SIG-M5 (cell line): ENCODE results near the gene COL23A1.

ENCODE experiments used
- DNase-seq: peaks from one replicate; lab custom pipeline; 2025; lab: John Stamatoyannopoulos, UW

Gene COL23A1

DNA sequence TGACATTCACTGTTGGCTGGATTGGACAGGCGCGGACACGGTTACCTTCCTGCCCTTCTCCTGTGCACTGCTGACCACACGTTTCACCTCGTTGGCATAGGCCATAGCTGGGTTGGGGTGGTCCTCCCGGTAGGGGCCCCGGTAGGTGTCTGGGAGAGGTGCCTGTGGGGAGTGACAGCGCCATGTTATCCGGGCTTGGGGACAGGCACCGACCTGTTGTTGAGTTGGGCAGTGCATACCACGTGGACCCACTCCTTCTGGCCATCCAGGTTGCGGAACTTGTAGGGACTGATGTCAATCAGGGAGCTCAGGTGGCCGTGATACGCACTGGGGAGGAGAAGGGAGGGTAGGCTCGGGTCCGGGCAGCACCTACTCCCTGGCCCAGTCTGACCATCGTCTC lies 365.8 kb downstream of the COL23A1 start:
- DNase-seq: no peak

DNA sequence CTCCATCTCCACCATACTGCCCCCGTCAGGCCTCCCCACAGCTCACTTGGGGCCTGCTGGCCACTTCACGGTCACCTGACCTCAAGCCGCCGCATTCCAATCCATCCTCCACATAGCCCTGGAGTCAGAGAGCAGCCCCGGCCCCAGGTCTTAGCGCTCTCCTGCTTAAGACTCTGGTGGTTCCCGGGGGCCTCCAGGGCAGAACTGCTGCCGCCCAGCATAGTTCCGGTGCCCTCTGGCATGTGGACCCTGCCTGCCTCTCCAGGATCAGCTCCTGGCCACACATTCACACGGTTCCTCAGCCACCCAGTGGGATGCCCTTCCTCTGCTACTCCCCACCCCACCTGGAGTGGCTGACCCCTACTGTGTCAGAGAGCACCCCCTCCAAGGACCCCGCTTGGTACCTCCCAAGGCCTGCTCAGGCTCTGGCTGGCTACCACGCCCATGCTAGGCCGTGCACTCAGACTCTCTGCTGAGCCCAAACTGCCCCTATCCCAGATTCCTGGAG lies 366.3 kb downstream of the COL23A1 start:
- no peak for DNase-seq

DNA sequence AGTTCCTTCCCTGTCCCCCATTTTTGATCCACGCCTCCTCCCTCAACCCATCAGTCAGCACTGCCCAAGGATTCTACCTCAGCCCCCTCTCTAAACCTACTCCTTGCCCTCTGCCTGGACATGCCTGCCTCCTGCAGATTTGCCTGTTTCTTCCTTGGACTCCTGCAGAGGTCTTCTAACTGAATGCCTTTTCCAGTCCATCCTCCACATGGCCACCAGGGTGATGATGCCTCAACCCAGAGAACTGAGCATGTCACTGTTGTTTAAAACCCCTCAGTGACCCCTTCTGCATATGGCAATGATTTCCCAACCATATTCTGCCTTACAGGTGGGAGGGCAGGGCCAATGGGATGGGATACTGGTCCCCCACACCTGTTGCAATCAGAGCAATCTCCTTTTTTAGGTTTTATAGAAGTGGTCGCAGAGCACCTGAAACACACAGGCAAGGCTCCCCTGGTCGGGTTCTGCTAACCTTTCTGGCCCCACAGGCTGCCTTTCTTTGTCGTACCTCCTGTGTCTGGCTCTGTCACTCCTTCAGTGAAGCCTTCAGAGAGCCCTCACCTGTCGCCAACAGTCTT lies 366.9 kb downstream of the COL23A1 start:
- no peak for DNase-seq

DNA sequence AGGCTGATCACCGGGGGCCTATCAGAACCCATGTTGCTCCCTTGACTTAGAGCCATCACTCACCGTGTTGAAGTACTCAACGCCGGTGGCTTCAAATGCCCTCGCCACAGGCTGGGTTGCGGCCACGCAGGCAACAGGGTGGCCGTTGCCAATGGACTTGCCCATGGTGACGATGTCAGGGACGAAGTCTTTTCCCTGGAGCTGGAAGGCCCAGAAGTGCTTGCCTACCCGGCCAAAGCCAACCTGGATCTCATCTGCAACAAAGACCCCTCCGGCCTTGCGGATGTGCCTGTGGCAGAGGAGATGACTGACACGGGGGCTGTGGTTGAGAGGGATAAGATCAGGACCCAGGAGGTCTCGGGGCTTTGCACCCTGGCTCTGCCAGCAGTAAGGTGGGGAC lies 367.9 kb downstream of the COL23A1 start:
- DNase-seq: no peak

DNA sequence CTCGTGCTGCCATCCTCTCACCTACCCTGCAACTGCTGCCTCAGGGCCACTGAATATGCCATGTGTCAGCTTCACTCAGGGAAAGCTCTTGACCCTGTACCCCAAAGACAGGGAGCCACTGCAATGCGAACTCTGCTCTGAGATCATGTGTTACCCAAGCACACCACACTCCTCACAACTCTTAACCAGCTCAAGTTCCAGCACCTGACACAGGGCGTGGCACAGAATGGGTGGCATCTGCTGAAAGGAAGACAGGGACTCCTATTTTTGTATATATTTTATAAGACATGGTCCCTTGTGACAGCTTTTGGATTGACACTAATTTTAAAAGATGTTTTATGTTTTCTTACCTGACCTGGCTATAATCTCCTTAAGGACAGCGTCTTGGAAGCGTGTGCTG lies 368.3 kb downstream of the COL23A1 start:
- no peak for DNase-seq

DNA sequence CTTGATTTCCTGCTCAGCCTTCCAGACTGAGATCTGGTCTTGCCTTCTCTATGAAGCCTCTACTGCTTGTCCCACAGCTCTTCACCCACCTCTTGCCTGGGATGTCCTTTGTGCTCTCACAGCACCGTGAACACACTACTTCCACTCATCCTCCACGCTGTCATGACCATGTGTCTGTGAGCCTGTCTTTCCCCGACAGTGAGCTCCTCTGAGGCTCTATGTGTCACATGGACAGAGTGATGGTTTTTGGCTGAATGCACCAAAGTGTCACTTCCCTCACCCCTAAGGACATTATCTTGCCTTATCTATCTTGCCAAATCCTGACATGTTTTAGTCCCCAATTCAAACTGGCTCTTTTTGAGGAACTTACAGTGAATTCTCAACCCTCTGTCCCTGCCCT lies 368.9 kb downstream of the COL23A1 start:
- no peak for DNase-seq

DNA sequence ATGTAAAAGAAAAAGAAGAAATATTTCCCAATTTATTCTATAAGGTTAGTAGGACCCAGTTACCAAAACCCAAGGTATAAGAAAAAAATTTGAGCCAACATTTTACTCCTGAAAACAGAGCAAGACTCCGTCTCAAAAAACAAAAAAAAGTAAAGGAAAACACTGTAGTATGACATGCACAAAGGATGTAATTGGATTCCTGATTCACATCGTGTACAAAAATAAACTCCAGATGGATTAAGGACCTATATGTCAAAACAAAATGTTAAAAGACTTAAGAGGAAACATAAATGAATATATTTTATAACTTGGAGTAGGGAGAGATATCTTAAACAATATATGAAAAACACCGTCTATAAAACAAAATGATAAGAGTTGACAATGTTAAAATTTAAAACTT lies 371.4 kb downstream of the COL23A1 start:
- no peak for DNase-seq

DNA sequence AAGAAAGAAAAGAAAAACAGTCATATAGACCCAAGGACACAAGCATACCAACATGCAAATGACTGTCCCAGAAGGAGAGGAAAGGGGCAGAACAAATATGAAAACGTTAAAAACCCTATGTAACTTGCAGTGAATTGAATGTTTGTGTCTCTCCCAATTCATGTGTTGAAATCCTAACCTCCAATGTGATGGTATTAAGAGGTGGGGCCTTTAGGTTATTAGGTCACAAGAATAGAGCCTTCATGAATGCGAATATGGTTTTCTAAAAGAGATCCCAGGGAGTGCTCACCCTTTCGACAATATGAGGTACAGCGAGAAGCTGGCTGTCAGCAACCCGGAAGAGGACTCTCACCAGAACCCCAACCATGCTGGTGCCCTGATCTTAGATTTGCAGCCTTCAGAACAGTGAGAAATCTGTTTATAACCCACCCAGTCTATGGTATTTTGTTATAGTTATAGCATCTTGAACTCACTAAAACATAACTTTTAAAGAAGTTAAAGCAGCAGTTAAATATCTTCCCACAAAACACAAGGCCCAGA lies 371.9 kb downstream of the COL23A1 start:
- DNase-seq: no peak

DNA sequence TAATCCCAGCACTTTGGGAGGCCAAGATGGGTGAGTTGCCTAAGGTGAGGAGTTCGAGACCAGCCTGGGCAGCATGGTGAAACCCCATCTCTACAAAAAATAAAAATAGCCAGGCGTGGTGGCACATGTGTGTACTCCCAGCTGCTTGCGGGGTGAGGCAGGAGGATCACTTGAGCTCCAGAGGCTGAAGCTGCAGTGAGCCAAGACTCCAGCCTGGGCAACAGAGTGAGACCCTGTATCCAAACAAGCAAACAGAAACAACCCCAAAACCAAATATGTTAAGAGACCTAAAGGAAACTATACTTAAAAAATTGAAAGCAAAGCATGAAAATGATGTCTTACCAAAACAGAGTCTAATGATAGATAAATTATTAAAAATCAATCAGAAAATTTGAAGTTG lies 373.4 kb downstream of the COL23A1 start:
- DNase-seq: no peak

DNA sequence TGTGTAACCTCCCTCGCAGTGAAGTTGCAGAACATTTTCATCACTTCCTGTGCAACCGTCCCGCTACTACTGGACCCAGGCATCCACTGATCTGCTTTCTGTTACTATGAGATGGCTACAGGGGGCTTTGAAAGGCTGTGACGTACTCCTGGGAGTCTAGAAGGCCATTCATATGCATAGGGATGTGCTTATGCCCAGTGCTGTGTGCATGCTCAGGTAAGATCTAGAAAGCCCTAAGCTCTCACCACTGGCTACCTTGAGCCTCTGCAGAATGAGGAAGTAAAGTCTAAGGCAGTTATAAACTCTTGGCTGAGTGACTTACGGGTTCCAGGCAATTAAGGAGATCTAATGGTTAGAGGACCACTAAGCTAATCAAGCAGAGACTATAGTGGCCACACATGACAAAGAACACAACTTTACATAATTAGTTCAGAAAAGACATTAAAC lies 374.1 kb downstream of the COL23A1 start:
- DNase-seq: no peak

DNA sequence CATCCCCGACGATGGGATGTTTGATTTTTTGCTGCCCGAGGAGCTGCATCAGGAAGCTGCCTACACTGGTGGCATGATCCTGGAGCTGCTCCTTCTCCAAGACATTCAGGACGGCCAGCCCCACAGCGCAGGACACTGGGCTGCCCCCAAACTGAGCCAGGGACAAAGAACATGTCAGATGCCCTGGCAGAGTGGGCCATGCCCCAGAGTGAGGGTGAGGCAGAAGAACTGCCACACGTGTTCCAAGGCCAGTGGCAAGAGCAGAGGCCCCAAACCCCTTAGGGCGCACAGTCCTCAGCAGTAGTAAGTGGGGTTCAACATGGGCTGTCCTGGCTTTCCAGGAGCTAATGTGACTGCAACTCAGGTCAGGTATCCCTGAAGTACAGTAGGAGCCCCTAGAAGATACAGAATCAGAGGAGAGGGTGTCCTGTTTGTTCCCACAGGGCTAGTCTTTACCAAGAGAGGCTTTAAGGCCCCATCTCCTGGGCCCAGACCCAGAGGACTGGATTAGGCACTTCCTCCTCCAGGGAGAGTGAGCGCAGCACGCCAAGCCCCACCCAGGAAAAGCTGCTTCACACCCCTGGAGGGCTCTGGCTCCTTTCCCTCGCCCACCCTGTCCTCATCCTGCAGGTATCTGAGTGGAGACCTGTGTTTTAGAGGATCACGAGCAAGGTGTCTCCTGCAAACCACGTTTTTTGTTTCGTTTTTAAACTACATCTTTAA lies 374.8 kb downstream of the COL23A1 start:
- DNase-seq: no peak

DNA sequence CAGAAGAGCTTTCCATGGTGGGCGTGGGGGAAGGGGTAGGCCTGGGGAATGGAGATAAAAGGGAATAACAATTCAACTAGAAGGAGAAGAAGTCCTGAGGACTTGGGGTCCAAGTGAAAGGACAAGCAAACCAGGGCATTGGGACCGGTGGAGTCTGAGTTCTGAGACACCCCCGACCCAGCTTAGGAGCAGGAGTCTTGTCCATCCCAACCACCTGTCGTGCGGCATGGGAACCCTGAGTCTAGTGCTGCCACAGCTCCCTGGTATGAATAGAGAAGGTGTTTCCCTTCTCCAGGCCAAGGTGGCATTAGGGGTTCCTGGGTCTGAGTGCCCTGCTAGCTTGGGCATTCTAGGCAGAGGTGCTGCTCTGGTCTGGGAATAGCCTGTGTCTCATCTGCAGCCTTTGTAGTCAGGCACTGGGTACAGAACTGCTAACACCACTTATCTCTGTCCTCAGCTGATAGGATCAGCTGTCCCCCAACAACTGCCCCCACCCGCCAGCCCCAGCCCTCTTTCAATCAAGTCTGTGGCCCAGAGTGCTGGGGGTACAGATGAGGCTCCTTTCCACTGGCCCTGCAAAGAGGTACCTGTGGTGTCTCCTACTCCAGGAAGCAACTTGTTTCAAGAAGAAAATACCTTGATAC lies 375.9 kb downstream of the COL23A1 start:
- DNase-seq: no peak

DNA sequence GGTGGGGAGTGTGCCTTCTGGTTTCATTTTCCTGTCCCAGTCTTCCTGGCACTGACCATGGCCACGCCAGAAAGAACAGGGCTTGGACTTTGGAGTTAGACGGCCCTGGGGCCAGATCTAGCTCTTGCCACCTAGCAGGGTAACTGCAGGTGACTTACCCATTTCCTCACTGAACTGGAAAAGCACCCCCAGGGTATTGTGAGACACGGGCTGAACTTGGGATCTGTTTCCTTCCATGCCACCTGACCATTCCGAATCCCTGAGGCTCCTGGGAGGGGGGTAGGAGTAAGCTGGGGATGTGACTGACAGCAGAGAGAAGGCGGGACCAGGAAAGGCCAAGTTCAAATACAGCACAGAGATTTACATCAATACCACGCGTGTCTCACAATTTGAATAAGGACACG lies 376.4 kb downstream of the COL23A1 start:
- DNase-seq: no peak

DNA sequence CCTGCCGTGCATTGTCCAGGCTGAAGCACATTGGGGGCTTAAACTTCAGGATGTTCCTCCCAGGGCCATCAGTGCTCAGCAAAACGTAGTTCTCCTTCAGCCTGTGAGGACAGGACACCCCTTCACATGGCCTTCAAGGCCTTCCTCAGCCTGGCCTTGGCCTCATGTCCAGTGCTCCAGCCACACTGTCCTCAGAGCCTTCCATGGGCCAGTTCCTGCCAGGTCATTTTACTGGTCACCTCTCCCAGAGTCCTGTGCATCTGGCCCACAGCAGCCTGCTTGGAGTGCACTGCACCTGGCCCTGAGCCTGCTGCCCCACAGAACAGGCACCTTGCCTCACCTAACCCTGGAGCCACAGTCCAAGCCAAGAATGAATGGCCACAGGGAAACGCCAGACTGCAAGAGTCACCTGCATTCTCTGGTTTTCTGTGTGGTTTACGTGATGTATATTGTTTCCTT lies 377.2 kb downstream of the COL23A1 start:
- DNase-seq: no peak

DNA sequence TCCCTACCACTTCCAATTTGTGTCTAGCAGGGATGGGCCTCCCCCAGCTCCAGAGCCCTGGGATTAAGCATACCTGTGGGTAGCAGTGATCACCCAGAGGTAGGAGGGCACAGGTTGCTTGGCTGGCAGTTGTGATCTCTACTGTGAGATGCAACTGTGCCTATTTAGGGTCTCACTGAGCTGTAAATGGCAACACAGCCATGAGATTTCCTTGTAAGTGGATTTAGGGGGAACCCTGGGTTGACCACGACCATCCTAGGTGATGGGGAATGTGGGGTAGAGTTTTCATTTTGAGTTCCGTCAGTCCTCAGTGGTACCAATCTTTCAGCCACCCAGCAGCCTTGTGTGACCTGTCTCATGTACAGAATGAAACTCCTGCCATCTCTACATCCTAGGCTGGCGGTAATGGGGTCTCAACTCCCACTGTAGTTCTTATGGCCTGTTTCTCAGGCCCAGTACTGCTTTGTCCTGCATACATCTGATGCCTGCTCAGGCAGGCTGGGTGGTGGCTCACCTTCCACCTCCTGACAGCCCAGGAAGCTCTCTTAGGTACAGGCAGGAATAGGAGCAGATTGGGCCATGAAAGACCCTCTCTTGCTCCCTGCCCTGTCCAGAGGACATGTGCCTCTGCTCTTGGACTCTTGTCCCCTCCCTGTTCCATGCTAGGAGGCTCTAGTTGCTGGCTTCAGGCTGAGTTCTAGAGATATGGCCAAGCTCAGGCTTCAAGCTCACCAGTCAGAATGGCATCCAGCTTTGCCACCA lies 377.8 kb downstream of the COL23A1 start:
- DNase-seq: no peak

DNA sequence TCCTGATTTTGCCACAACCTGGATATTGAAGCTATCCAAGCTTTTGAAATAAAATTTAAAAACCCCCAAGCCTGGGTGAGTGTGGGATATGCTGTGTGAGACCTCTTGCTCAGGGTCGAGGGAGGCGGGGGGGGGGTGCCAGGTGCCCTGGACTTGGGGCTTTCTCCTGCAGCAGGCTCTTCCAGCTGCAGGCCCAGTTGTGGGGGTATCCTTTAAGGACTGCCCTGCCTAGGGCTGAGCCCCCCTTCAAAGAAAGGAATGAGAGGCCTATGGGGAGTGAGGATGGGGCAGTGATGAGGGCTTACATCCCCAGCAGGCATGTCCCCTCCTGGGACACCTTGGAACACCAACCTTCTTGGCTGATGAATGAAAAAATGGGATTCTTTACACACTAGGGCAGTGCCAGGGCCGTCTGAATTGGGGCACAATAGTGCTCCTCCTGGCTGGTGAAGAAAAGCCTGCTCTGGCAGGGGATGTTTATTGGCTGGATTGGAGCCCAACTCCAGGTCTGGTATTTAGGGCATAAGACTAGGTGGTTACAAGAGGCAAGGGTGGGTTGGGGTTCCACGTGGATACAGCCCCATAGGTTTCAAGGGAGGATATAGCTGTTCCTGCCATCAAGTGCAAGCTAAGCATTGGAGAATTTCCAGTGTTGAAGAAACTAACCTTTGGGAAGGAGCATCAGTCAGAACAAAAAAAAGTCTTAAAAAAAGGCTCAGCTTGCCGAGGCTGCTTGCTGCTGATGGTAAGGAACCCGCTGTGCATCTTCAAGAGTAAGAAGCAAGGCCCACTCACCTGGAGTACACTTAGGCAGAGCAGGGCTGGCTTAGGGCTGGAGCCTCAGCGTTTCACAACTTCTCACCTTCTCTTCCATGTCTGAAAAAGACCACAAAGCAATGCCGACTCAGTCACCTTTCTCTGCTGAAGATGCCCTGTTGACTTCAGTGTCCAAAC lies 378.8 kb downstream of the COL23A1 start:
- no peak for DNase-seq

DNA sequence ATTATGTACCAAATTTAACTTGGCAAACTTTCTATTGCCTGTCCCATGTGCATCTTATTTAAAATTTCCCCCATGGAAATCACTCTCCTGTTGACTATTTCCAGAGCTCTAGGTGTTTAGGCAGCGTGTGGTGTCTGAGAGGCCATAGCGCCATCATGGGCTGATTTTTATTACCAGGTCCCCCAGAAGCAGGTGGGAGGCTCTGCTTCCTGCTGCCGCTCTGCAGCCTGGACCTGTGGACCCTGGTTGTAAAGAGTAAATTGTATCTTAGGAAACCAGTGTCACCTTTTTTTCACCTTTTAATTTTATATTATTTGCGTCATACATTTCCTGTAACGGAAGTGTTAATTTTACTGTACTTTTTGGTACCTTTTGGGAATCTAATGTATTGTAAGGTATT lies 379.5 kb downstream of the COL23A1 start:
- DNase-seq: no peak

DNA sequence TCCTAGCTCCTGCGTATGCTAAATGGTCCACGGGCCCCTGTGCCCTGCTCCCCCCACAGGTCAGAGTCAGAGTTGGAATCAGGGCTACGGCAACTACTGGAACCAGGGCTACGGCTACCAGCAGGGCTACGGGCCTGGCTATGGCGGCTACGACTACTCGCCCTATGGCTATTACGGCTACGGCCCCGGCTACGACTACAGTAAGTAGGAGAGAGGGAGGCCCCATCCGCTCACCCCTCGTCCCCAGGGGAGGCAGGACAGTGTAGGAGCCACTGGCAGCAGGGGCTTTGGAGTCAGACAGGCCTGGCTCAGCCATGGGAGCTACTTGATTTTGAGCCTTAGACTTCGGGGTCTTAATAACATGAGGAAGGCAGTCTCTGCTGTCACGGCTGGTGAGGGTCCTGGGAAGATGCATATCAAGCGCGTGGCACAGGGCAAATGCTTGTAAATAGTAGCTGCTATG lies 380.1 kb downstream of the COL23A1 start:
- DNase-seq: no peak

DNA sequence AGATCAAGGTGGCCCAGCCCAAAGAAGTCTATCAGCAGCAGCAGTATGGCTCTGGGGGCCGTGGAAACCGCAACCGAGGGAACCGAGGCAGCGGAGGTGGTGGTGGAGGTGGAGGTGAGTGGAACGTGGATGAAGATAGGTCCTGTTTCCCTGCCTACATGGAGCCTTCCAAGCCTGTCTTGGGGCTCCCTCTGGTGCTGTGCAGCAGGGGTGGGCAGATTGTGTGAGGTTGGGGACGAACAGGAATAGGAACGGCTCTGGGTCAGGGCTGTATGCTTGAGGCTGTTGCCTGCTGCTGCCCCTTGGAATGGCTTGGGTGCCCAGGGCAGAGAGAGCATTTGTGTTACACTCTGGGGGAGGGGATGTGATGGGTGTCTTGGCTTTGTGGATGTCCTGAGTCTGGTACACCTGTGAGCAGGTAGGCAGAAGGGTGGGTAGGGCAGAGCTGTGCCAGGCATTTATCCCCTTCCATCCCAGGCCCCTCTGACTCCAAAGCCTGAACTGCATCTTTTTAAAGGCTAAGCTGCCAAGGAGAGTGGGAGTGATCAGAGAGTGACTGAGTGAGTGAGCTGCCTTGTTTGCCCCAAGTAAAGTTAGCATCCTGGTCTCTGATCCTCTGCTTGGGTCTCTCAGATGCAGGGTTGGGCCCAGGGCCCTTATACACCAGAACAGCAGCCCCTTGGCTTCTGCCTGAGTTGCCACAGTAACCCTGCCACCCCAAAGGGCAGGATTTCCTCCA lies 380.7 kb downstream of the COL23A1 start:
- no peak for DNase-seq

DNA sequence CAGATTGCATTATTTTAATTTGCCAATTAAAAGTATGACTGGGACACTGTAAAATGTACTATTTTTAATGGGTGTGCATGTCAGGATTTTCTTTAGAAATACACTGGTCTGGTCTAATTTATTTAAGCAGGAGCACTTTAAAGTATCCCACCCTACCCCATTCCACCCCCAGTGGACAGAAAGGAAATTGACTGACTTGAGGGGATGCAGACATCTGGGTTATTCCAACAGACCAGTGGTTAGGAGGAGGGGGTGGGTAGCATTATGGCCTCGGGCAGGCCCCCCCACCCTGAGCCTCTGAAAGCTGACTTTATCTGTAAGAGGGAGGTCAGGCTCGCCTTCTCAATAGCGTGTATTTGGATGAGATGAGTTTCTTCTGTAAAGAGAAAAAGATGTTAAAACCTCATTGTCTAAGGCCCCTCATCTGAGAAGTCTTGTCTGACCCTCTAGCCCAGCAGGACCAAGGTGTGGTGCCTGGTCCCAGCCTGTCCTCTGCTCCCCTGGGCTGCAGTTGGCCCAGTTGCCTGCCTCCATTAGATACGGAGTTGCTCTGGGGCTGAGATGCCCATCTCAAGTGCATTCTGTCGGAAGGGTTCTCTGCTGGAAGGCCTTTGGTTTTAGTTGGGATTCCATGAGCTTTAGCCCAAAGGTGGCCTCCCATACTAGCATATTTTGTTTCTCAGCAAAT lies 381.5 kb downstream of the COL23A1 start:
- no peak for DNase-seq
